HepG2 (cell line): ENCODE results near the gene NNAT. TPM values are rescaled to one million over a fixed set of nuclear protein-coding genes. Genes with fewer than 3 reads are reported as not detected.

ENCODE experiments used
- FOXO4 ChIP-seq: sonication (generic); formaldehyde crosslinking; conservative IDR thresholded peaks from 2 replicates; pipeline ENCODE4 v1.8.1; 2023; ENCODE audit warnings: missing genetic modification reagents
- KLF9 ChIP-seq: IDR thresholded peaks from 2 replicates; pipeline ENCODE4 v1.6.1; 2016; ENCODE audit warnings: low read depth
- TBL1XR1 ChIP-seq: fragments of 150-350 bp; IDR thresholded peaks from 2 replicates; pipeline ENCODE4 v1.6.1; 2014; ENCODE audit warnings: borderline replicate concordance, low read length; ENCODE audit not compliant: partially characterized antibody
- TEAD3 ChIP-seq: optimal IDR thresholded peaks from 2 replicates; pipeline ENCODE3; 2016; ENCODE audit warnings: borderline replicate concordance
- ZNF280D ChIP-seq: sonication (generic); formaldehyde crosslinking; IDR thresholded peaks from 2 replicates; pipeline ENCODE4 v1.5.1; 2020; ENCODE audit warnings: mild to moderate bottlenecking, missing genetic modification reagents
- polyA plus RNA-seq, 8 experiments: library from polyadenylated mRNA; depleted of rRNA in 3 of 8; stranded (reverse) in 7 of 8; unstranded in 1 of 8; fragments of >200 nt; fragmentation: Illumina TruSeq in 4 of 8; extraction: Trizol in 4 of 8; gene quantifications; 2 replicates each; pipeline versions ENCODE4 v1.2.1 to v1.2.3, GENCODE V29; 2011 to 2016; ENCODE audit warnings: low read depth in 4 of 8, missing spikeins in 1 of 8, mixed read lengths in 1 of 8; ENCODE audit not compliant: insufficient read depth in 1 of 8
- total RNA-seq, 5 experiments: library from RNA; depleted of rRNA; stranded (reverse); fragments of >200 nt; fragmentation: Illumina TruSeq; extraction: Trizol; gene quantifications; 2 replicates each; pipeline ENCODE4 v1.2.3, GENCODE V29; 2016; ENCODE audit warnings: low read depth in 1 of 5
- TF ChIP-seq, protein P1 (sequence below): sonication (generic); formaldehyde crosslinking; IDR thresholded peaks from 2 replicates; pipeline ENCODE4 v1.4.0; 2020; ENCODE audit warnings: missing genetic modification reagents
- TF ChIP-seq, protein P2 (sequence below): sonication (generic); formaldehyde crosslinking; IDR thresholded peaks from 2 replicates; pipeline ENCODE4 v1.8.0; 2022; ENCODE audit warnings: mild to moderate bottlenecking, missing genetic modification reagents, borderline replicate concordance

The NNAT gene
- total and polyA plus RNA-seq, 2 of the 13 experiments (the other 11 are each of a cell fraction or from before 2014, with no cell fraction given): not detected

DNA sequence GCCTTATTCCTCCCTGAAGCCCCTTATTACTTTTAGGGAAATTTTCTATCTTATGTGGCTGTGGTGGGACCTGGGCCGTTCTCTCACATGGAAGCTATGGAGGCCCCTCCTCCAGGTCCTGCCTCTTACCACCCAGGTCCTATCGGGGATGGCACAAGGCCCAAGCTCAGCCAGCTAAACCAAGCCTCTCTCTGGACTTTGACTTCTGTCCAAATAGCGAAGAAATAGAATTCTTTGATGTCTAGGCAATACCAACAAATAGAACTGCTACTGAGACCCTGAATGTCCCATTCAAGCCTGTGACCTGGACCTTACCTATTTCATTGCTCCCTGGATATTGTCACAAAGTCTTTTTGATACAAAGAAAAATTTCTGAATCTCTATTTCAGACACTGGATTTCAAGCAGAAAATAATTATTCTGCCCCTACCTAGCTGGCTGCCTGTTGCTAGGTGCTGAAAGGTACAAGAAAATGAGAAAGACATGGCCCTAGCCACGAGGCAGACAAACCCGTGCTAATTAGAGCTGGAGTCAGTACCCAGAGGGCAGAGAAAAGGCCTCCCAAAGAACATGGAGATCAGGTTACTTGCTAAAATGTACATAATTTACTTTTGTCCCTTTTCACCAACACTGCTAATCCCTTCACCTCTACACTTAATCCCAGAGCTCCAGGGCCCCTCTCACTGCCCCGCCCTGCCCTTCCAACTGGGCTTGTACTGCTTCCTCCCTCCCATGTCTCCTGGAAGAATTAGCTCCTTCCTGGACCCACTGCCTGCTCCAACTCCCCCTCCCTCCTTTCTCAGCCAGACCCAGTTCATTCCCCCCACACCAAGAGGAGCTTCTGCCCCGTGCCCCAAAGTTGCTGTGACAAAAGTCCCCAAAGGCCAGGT, 15.5 kb upstream of the NNAT start (continued):
- TF ChIP-seq, protein P1, sequence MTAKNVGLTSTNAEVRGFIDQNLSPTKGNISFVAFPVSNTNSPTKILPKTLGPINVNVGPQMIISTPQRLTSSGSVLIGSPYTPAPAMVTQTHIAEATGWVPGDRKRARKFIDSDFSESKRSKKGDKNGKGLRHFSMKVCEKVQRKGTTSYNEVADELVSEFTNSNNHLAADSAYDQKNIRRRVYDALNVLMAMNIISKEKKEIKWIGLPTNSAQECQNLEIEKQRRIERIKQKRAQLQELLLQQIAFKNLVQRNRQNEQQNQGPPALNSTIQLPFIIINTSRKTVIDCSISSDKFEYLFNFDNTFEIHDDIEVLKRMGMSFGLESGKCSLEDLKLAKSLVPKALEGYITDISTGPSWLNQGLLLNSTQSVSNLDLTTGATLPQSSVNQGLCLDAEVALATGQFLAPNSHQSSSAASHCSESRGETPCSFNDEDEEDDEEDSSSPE (CRISPR knock-in tag): no peak
- TF ChIP-seq, protein P2, sequence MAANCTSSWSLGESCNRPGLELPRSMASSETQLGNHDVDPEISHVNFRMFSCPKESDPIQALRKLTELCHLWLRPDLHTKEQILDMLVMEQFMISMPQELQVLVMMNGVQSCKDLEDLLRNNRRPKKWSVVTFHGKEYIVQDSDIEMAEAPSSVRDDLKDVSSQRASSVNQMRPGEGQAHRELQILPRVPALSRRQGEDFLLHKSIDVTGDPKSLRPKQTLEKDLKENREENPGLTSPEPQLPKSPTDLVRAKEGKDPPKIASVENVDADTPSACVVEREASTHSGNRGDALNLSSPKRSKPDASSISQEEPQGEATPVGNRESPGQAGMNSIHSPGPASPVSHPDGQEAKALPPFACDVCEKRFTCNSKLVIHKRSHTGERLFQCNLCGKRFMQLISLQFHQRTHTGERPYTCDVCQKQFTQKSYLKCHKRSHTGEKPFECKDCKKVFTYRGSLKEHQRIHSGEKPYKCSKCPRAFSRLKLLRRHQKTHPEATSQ (CRISPR knock-in tag): 0 out of 2 replicates have a peak, but pooled peaks have one; percentile 28
- no peak for TF ChIP-seq KLF9 (CRISPR knock-in tag)
- TF ChIP-seq FOXO4 (CRISPR knock-in tag): no peak
- TF ChIP-seq TEAD3 (CRISPR knock-in tag): peak; percentile 49
- TF ChIP-seq ZNF280D (CRISPR knock-in tag): no peak
- peak; percentile 16 for TF ChIP-seq TBL1XR1
